HepG2 (cell line): ENCODE data around the gene LRP5. TPM values are rescaled to one million over a fixed set of nuclear protein-coding genes. Genes with fewer than 3 reads are reported as not detected.

Experiments used
- ATAC-seq: fragments of 200-7000 bp; cut with Tn5 transposase; 3 replicates; pipeline ENCODE4 v1.9.1; 2020; ENCODE audit warnings: mild to moderate bottlenecking, moderate library complexity
- BruUV-seq: library from RNA; stranded (reverse); fragments of 400-500 nt; replicated peaks from 2 replicates; lab custom pipeline; 2021; lab: Mats Ljungman, UMichigan
- CTCF ChIA-PET: fragments of 300-600 bp; formaldehyde crosslinking; extraction: SDS; loops from one replicate; lab custom pipeline; 2021; ENCODE audit warnings: low total read pairs, inconsistent platforms, low intra/inter-chr PET ratio; lab: Yijun Ruan, JAX
- POLR2A ChIA-PET: fragments of 350-600 bp; sonication (Branson Sonifier 250); formaldehyde crosslinking; loops from one replicate; lab custom pipeline; 2020; ENCODE audit warnings: antibody characterized with exemption, inconsistent platforms; lab: Yijun Ruan, JAX
- DNase-seq: peaks from one replicate; pipeline ENCODE4 v3.0.0-alpha.2; 2015; ENCODE audit warnings: low spot score
- FAIRE-seq: peaks from 3 replicates; lab custom pipeline; 2011; peaks lifted over from hg19 to GRCh38; lab: Jason Lieb, UNC
- H2AFZ ChIP-seq: one replicate; pipeline ENCODE4 v1.6.1; 2011; ENCODE audit warnings: low read length, inconsistent platforms
- H3K27ac ChIP-seq: fragments of 300-600 bp; 3 replicates; pipeline ENCODE4 v1.8.0; 2011; ENCODE audit warnings: mixed run types, mild to moderate bottlenecking, mixed read lengths, low read length, inconsistent platforms; ENCODE audit not compliant: insufficient read depth; ENCODE audit errors: extremely low read length
- H3K27me3 ChIP-seq, 2 experiments: fragments of 200-600 bp in 1 of 2; 2 replicates in 1 of 2; 3 replicates in 1 of 2; pipeline versions ENCODE4 v1.6.0 to v1.8.0; 2011; ENCODE audit warnings: low read length in 2 of 2, mild to moderate bottlenecking in 2 of 2, moderate library complexity in 2 of 2, inconsistent platforms in 1 of 2; ENCODE audit not compliant: insufficient read depth in 2 of 2, control insufficient read depth in 1 of 2
- H3K36me3 ChIP-seq, 2 experiments: fragments of 200-600 bp in 1 of 2; replicated peaks in 1 of 2; 2 replicates in 1 of 2; 3 replicates in 1 of 2; pipeline versions ENCODE4 v1.5.1 to v1.8.0; 2011; ENCODE audit warnings: low read length in 2 of 2, inconsistent platforms in 1 of 2; ENCODE audit not compliant: insufficient read depth in 2 of 2, control insufficient read depth in 1 of 2
- H3K4me1 ChIP-seq: 2 replicates; pipeline ENCODE4 v1.5.1; 2012; ENCODE audit warnings: low read length, inconsistent platforms; ENCODE audit not compliant: insufficient read depth
- H3K4me2 ChIP-seq: 2 replicates; pipeline ENCODE4 v1.6.0; 2011; ENCODE audit warnings: low read depth, low read length, inconsistent platforms
- H3K4me3 ChIP-seq, 3 experiments: fragments of 200-600 bp in 1 of 3; sonication (generic), shearing (Covaris generic) in 1 of 3; replicated peaks in 1 of 3; 2 replicates each; pipeline ENCODE4 v1.5.1; 2011 to 2016; ENCODE audit warnings: low read length in 3 of 3, inconsistent platforms in 2 of 3, low read depth in 2 of 3, mild to moderate bottlenecking in 2 of 3, control low read depth in 1 of 3, mixed read lengths in 1 of 3; ENCODE audit not compliant: insufficient read depth in 1 of 3
- H3K79me2 ChIP-seq: one replicate; pipeline ENCODE4 v1.6.1; 2011; ENCODE audit warnings: low read length, inconsistent platforms; ENCODE audit not compliant: insufficient read depth
- H3K9ac ChIP-seq: 2 replicates; pipeline ENCODE4 v1.6.0; 2011; ENCODE audit warnings: mild to moderate bottlenecking, low read depth, low read length, inconsistent platforms; ENCODE audit not compliant: insufficient read depth
- H3K9me3 ChIP-seq: 2 replicates; pipeline ENCODE4 v1.5.1; 2012; ENCODE audit warnings: mild to moderate bottlenecking, low read length
- H4K20me1 ChIP-seq: 2 replicates; pipeline ENCODE4 v1.6.0; 2011; ENCODE audit warnings: inconsistent platforms, mild to moderate bottlenecking, low read length, moderate library complexity; ENCODE audit not compliant: insufficient read depth
- FOXJ3 ChIP-seq: sonication (generic); formaldehyde crosslinking; IDR thresholded peaks from 2 replicates; pipeline ENCODE4 v1.4.0; 2020; ENCODE audit warnings: missing genetic modification reagents, mild to moderate bottlenecking, borderline replicate concordance
- NONO ChIP-seq, 2 experiments: fragments of 450-650 bp in 1 of 2; sonication (generic) in 1 of 2; formaldehyde crosslinking in 1 of 2; IDR thresholded peaks in 1 of 2; conservative IDR thresholded peaks in 1 of 2; 2 replicates each; pipeline versions ENCODE4 v1.6.1 to v1.8.0; 2017 to 2022; ENCODE audit warnings: mild to moderate bottlenecking in 1 of 2, missing genetic modification reagents in 1 of 2, moderate library complexity in 1 of 2
- RBM22 ChIP-seq: fragments of 200-400 bp; formaldehyde crosslinking; optimal IDR thresholded peaks from 2 replicates; pipeline ENCODE3; 2017; ENCODE audit warnings: mild to moderate bottlenecking, low read length, moderate library complexity
- ZFX ChIP-seq: sonication (generic); formaldehyde crosslinking; IDR thresholded peaks from 2 replicates; pipeline ENCODE4 v1.4.0; 2020; ENCODE audit warnings: mild to moderate bottlenecking, low read depth, missing genetic modification reagents, moderate library complexity
- ZNF282 ChIP-seq: fragments of 450-650 bp; IDR thresholded peaks from 2 replicates; pipeline ENCODE4 v1.6.1; 2018; ENCODE audit not compliant: partially characterized antibody
- ZNF772 ChIP-seq: sonication (generic); formaldehyde crosslinking; IDR thresholded peaks from 2 replicates; pipeline ENCODE4 v1.5.0; 2020; ENCODE audit warnings: mild to moderate bottlenecking, missing genetic modification reagents
- WGBS: methylation state at CpG from one replicate; pipeline ENCODE4 v1.1.6; 2017; ENCODE audit warnings: low lambda C conversion rate; 5-methylcytosine and 5-hydroxymethylcytosine counted together
- in situ Hi-C: cut with HindIII; loops from 2 replicates; pipeline ENCODE4 v1.10.0; 2017; ENCODE audit warnings: low pct_unique_long_range_greater_than_20kb; ENCODE audit not compliant: extremely low pct_ligation_motif_present
- intact Hi-C: fragments of 100-400 bp; cut with micrococcal nuclease; formaldehyde crosslinking; loops from one replicate; pipeline ENCODE4 v1.10.0; 2022; ENCODE audit not compliant: unreplicated experiment
- polyA plus RNA-seq, 8 experiments: library from polyadenylated mRNA; depleted of rRNA in 3 of 8; stranded (reverse) in 7 of 8; unstranded in 1 of 8; fragments of >200 nt; fragmentation: Illumina TruSeq in 4 of 8; extraction: Trizol in 4 of 8; gene quantifications; 2 replicates each; pipeline versions ENCODE4 v1.2.1 to v1.2.3, GENCODE V29; 2011 to 2016; ENCODE audit warnings: low read depth in 4 of 8, missing spikeins in 1 of 8, mixed read lengths in 1 of 8; ENCODE audit not compliant: insufficient read depth in 1 of 8
- total RNA-seq, 5 experiments: library from RNA; depleted of rRNA; stranded (reverse); fragments of >200 nt; fragmentation: Illumina TruSeq; extraction: Trizol; gene quantifications; 2 replicates each; pipeline ENCODE4 v1.2.3, GENCODE V29; 2016; ENCODE audit warnings: low read depth in 1 of 5
- TF ChIP-seq, protein P1 (sequence below): sonication (generic); formaldehyde crosslinking; IDR thresholded peaks from 2 replicates; pipeline ENCODE4 v1.8.1; 2023; ENCODE audit warnings: mild to moderate bottlenecking, missing genetic modification reagents, borderline replicate concordance

Gene LRP5
- total and polyA plus RNA-seq, 2 of the 13 experiments (the other 11 are each of a cell fraction or from before 2014, with no cell fraction given) = 40.4 to 64.0 TPM

DNA sequence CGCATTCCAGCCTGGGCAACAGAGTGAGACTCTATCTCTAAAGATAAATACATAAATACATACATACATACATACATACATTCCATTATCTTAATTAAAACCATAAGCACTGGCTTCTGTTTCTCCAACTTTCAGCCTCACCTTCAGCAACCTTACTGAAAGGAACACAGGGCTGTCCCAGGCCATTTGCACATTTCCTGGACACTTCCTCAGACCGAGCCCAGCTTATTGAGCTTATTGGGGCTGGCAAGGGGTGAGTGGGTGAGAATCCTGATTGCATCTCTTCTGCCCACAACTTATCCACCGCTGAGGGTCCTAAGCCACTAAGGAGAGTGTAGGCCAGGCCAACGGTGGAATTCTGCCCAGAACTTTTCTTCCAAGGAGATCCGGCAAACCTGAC is 16.5 kb upstream of the LRP5 start:
- FAIRE-seq (no peak), ATAC-seq (no peak), DNase-seq (no peak)
- BruUV-seq = no TSS peak
- no peak overlapping the region for H3K9ac ChIP-seq
- ChIA-PET POLR2A (interaction anchor here (1.2 to 8.1 kb wide), 4 partner anchors 19 to 80 kb away, joined by 7 to 220 read pairs (median 100); partner anchors contain the start of genes C11orf24 and KMT5B), CTCF (interaction anchor here (3.0 kb wide), 1 partner anchor 39 kb away, joined by 43 read pairs; no protein-coding TSS in a partner anchor)
- in situ Hi-C loops (loop anchor here (5.0 kb wide), 2 partner anchors 39 to 84 kb away; partner anchors contain the start of gene KMT5B), intact Hi-C loops (no loop called here)
- H3K4me1 ChIP-seq = peaks cover 43% of the 10 kb centered on the region
- no peak overlapping the region for H3K4me3 ChIP-seq
- no peak for TF ChIP-seq ZFX (CRISPR knock-in tag)
- TF ChIP-seq, protein P1, sequence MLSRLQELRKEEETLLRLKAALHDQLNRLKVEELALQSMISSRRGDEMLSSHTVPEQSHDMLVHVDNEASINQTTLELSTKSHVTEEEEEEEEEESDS (CRISPR knock-in tag) = no peak
- TF ChIP-seq ZNF772 (CRISPR knock-in tag) = no peak
- TF ChIP-seq FOXJ3 (CRISPR knock-in tag) = no peak
- no peak for TF ChIP-seq RBM22
- no peak for TF ChIP-seq ZNF282
- TF ChIP-seq NONO (IDR thresholded peaks at IDR 0.05) = no peak
- no peak for TF ChIP-seq NONO (CRISPR knock-in tag; conservative IDR thresholded peaks at IDR 0.05)
- H3K27me3 ChIP-seq = no peaks in the 10 kb centered on the region; a peak in 1 of 5 replicates
- H3K36me3 ChIP-seq = no peaks in the 10 kb centered on the region
- H2AFZ ChIP-seq = no peak overlapping the region
- H3K4me2 ChIP-seq = no peak overlapping the region
- H4K20me1 ChIP-seq = no peaks in the 10 kb centered on the region
- peak overlapping the region; percentile 100 for H3K27ac ChIP-seq
- WGBS = 81% methylated on average over 4 of the region's 5 CpGs
- no peaks in the 10 kb centered on the region for H3K9me3 ChIP-seq
- peaks cover 22% of the 10 kb centered on the region for H3K79me2 ChIP-seq
